GM18505 (cell line): ENCODE results near the gene KLHL8.
A peak's percentile ranks its signal among the peaks of the same experiment; 100 is the strongest.
"Not testable (repeated sequence)": the region's sequence is repeated elsewhere in the genome, so short reads cannot be mapped to it uniquely, and the experiment has no call there.

Experiments used
- ATAC-seq: cut with Tn5 transposase; IDR thresholded peaks from one replicate; pipeline ENCODE4 v1.9.1; 2021; ENCODE audit not compliant: unreplicated experiment
- POLR2A ChIP-seq: IDR thresholded peaks from 4 replicates; pipeline ENCODE4 v1.6.1; 2011; ENCODE audit warnings: borderline replicate concordance; ENCODE audit not compliant: insufficient read depth, insufficient read length; ENCODE audit errors: extremely low read depth

KLHL8 gene

GRCh38 chr4:87185146-87185870, 35.1 kb downstream of the KLHL8 start:
- ATAC-seq, result no peak

DNA sequence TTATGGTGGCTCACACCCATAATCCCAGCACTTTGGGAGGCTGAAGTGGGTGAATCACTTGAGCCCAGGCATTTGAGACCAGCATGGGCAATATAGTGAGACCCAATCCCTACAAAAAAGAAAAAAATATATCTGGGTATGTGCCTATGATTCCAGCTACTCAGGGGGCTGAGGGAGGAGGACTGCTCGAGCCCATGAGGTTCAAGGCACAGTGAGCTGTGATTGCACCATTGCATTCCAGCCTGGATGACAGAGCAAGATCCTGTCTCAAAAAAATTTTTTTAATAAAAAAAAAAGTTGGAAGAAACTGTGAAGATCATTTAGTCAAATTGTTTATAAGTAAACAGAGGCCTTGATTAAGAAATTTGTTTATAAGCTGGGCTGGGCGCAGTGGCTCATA, 39.7 kb downstream of the KLHL8 start:
- TF ChIP-seq POLR2A, result no peak
- ATAC-seq, result no peak

More at GRCh38 chr4:87185146-87185870, 35.1 kb downstream of the KLHL8 start:
- TF ChIP-seq POLR2A, result no peak

DNA sequence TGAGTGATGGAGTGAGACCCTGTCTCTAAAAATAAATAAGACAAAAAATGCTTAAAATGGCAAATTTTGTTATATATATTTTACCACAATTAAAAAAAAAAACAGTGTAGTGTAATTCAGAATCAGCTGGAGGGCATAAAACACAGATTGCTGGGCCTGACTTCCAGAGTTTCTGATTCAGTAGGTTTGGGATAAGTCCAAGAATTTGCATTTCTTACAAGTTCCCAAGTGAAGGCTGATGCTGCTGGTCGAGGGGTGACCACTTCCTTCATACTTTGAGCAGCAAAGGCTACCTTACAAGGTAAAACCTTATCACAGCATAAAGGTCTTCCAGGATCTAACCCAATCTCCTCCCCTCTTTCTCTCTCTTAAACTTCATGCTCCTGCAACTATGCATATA, 40.7 kb downstream of the KLHL8 start:
- TF ChIP-seq POLR2A, result no peak
- no peak for ATAC-seq

GRCh38 chr4:87174672-87175071, 45.7 kb downstream of the KLHL8 start:
- TF ChIP-seq POLR2A, result no peak
- no peak for ATAC-seq

- no peak for ATAC-seq
- no peak for TF ChIP-seq POLR2A
These were observed 48.5 kb downstream of the KLHL8 start for GRCh38 chr4:87171944-87172343.

GRCh38 chr4:87166296-87166854, 54.0 kb downstream of the KLHL8 start:
- no peak for ATAC-seq
- no peak for TF ChIP-seq POLR2A

DNA sequence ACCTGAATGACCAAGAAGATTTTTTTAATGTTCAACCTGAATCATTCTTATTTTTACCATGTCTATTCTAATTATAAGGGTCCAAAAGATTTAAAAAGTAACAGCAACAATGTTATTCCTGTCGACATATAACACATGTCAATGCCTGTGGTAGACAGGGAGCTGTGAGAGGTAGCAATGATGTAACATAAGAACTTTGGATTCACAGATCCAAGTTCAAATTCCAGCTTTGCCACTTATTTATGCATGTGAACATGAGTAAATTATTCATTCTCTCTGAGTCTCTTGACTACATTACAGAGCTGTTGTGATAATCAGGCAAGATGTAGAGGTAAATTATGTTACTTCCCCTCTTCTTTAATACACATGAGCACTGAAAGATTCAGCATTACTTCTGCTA, 54.5 kb downstream of the KLHL8 start:
- TF ChIP-seq POLR2A, result no peak
- ATAC-seq, result no peak

DNA sequence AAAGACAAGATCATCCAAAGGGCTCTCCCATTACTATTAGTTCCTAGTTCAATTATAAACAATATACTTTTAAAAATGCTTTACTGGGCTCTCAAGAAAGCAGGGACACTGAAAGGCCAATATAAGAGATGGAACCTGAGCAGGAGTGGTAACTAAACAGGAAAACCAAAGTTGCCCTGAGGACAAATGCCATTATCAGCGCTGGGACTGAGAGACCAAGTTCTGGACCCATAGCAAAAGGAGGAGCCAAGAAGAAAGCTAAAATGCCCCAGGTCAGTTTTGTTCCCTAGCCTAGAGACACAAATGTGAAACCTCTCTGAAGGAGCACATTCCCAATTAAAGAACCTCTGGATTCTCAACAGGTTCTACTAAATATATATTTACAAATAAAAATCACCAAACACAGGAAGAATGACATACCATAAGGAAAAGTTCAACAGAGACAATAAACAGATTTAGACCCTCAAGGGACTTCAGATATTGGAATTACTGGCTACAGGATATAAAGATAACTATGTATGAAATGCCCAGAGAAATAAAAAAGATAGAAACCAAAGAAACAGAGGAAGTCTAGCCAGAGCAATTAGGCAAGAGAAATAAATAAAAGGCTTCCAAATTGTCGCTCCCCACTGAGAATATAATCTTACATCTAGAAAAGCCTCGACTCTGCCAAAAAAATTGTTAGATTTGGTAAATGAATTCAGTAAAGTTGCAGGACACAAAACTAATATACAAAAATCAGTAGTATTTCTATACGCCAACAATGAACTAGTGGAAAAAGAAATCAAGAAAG, 67.1 kb downstream of the KLHL8 start:
- no peak for TF ChIP-seq POLR2A
- ATAC-seq, result no peak

DNA sequence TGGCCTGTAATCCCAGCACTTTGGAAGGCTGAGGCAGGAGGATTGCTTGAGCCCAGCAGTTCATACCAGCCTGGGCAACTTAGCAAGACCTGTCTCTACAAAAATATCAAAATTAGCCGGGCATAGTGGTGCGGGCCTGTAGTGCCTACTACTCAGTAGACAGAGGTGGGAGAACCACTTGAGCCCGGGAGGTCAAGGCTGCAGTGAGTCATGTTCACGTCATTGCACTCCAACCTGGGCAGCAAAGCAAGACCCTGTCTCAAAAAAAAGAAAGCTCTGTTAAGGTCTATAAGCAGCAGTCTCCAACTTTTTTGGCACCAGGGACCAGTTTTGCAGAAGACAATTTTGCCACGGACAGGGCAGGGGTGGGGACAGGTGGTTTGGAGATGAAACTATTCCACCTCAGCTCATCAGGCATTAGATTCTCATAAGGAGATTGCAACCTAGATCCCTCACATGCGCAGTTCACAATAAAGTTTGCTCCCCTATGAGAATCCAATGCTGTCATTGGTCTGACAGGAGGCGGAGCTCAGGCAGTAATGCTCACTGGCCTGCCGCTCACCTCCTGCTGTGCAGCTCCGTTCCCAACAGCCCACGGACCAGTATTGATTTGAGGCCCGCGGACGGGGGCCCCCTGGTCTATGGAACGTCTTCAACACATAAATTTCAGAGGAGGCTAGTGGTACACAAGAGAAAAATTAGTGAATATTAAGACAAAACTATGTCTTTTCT, 67.9 kb downstream of the KLHL8 start:
- no peak for ATAC-seq
- TF ChIP-seq POLR2A, result no peak

GRCh38 chr4:87151730-87152129, 68.7 kb downstream of the KLHL8 start:
- no peak for ATAC-seq
- TF ChIP-seq POLR2A, result no peak

GRCh38 chr4:87150498-87151261, 69.7 kb downstream of the KLHL8 start:
- ATAC-seq, result peak; percentile 60
- no peak for TF ChIP-seq POLR2A

- no peak for TF ChIP-seq POLR2A
- ATAC-seq, result no peak
These were observed 73.3 kb downstream of the KLHL8 start for GRCh38 chr4:87147116-87147515.

DNA sequence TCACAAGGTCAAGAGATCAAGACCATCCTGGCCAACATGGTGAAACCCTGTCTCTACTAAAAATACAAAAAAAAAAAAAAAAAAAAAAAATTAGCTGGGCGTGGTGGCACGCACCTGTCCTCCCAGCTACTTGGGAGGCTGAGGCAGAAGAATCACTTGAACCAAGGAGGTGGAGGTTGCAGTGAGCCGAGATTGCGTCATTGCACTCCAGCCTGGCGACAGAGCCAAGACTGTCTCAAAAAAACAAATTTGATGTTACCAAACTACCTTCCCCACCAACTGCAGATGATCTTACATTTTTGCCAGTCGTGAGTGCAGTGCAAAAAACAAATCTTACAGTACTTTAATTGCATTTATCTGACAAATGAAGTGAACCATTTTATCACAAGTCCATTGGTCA, 74.5 kb downstream of the KLHL8 start:
- ATAC-seq, result not testable (repeated sequence)

DNA sequence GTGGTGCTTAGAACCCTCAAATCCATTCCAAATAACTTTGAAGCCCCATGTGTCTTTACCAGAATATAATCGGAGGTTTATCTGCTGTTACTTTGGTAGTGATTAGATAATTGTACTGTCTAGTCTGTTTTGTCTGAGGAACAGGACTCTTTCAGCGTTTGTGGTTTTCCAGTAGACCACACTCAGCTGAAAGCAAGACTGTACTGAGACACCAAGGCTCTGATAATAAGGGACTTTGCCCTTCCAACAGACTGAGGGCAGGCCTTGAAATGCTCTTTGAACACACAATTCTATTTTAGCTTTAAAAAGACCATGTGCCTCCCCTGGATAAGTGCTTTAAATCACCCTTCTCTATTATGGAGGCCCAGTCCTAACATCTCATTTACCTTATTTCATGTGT, 76.1 kb downstream of the KLHL8 start:
- ATAC-seq, result no peak
- no peak for TF ChIP-seq POLR2A

DNA sequence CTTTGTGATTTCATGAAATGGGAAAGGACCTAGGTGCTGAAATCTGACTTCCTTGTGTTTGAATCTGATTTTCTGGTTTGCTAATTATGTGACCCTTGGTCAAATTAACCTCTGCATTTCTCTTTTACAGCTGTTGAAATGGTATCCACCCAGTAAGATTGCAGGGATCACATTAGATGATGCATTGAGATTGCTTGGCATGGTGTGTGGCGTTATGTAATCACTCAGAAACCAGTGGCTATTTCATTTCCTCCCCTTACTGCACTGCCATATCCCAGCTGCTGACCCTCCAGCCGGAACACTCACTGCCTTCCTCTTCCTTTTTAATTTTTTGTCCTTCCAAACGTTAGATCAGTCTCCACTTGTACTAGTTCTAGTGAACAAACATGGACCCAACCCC, 79.0 kb downstream of the KLHL8 start:
- no peak for TF ChIP-seq POLR2A
- ATAC-seq, result no peak
